Common myeloid progenitor, CD34-positive (primary cell): Measurements from ENCODE around the gene MLF1.
"Not testable (repeated sequence)": the region's sequence is repeated elsewhere in the genome, so short reads cannot be mapped to it uniquely, and the experiment has no call there.

ENCODE experiments used
- CTCF ChIA-PET: fragments of 350-600 bp; sonication (Branson Sonifier 250); formaldehyde crosslinking; loops from one replicate; lab custom pipeline; 2021; ENCODE audit warnings: antibody characterized with exemption; lab: Charles Lee
- POLR2A ChIA-PET: fragments of 350-600 bp; sonication (Branson Sonifier 250); formaldehyde crosslinking; loops from one replicate; lab custom pipeline; 2021; ENCODE audit warnings: antibody characterized with exemption; lab: Charles Lee
- DNase-seq, 3 donors: peaks; one replicate each; pipeline versions ENCODE4 v3.0.0 to v3.0.0-alpha.2; 2013
- H3K27ac ChIP-seq, 2 experiments: 1 replicate in 1 of 2; 2 replicates in 1 of 2; pipeline ENCODE4 v1.7.0; 2013; ENCODE audit warnings: inconsistent platforms in 2 of 2, low read length in 2 of 2, mild to moderate bottlenecking in 2 of 2, low read depth in 1 of 2, moderate library complexity in 1 of 2; ENCODE audit not compliant: severe bottlenecking in 2 of 2, insufficient read depth in 1 of 2, poor library complexity in 1 of 2
- H3K27me3 ChIP-seq, 5 experiments: replicated peaks in 2 of 5; 1 replicate in 3 of 5; 2 replicates in 2 of 5; pipeline versions ENCODE4 v1.6.1 to v1.7.0; 2013; ENCODE audit warnings: low read length in 4 of 5, mild to moderate bottlenecking in 2 of 5, moderate library complexity in 2 of 5, inconsistent platforms in 1 of 5; ENCODE audit not compliant: insufficient read depth in 5 of 5, control insufficient read depth in 4 of 5
- H3K36me3 ChIP-seq, 4 experiments: 1 replicate in 2 of 4; 2 replicates in 2 of 4; pipeline versions ENCODE4 v1.6.1 to v1.7.0; 2013; ENCODE audit warnings: low read length in 3 of 4, control low read depth in 1 of 4, mild to moderate bottlenecking in 1 of 4; ENCODE audit not compliant: control insufficient read depth in 4 of 4, insufficient read depth in 4 of 4
- H3K4me1 ChIP-seq, 4 experiments: 1 replicate in 3 of 4; 2 replicates in 1 of 4; pipeline versions ENCODE4 v1.6.1 to v1.7.1; 2013; ENCODE audit warnings: low read length in 3 of 4, mild to moderate bottlenecking in 3 of 4, control low read depth in 1 of 4, inconsistent platforms in 1 of 4, moderate library complexity in 1 of 4; ENCODE audit not compliant: control insufficient read depth in 4 of 4, insufficient read depth in 4 of 4; ENCODE audit errors: control extremely low read depth in 1 of 4
- H3K4me3 ChIP-seq, 7 experiments: 1 replicate in 4 of 7; 2 replicates in 3 of 7; pipeline versions ENCODE4 v1.5.1 to v1.7.0; 2013; ENCODE audit warnings: mild to moderate bottlenecking in 7 of 7, low read length in 6 of 7, moderate library complexity in 6 of 7, inconsistent platforms in 2 of 7, low read depth in 2 of 7, control low read depth in 1 of 7; ENCODE audit not compliant: insufficient read depth in 4 of 7, control insufficient read depth in 1 of 7; ENCODE audit errors: extremely low read depth in 1 of 7
- H3K9me3 ChIP-seq, 5 experiments: 1 replicate in 4 of 5; 2 replicates in 1 of 5; pipeline versions ENCODE4 v1.6.1 to v1.7.1; 2013; ENCODE audit warnings: low read length in 4 of 5, mild to moderate bottlenecking in 2 of 5, inconsistent platforms in 1 of 5, low read depth in 1 of 5, moderate library complexity in 1 of 5; ENCODE audit not compliant: control insufficient read depth in 4 of 5, insufficient read depth in 2 of 5; ENCODE audit errors: control extremely low read depth in 1 of 5
- WGBS: methylation state at CpG from one replicate; pipeline ENCODE4 v1.1.5; 2013; ENCODE audit not compliant: insufficient coverage; 5-methylcytosine and 5-hydroxymethylcytosine counted together

MLF1 gene

DNA sequence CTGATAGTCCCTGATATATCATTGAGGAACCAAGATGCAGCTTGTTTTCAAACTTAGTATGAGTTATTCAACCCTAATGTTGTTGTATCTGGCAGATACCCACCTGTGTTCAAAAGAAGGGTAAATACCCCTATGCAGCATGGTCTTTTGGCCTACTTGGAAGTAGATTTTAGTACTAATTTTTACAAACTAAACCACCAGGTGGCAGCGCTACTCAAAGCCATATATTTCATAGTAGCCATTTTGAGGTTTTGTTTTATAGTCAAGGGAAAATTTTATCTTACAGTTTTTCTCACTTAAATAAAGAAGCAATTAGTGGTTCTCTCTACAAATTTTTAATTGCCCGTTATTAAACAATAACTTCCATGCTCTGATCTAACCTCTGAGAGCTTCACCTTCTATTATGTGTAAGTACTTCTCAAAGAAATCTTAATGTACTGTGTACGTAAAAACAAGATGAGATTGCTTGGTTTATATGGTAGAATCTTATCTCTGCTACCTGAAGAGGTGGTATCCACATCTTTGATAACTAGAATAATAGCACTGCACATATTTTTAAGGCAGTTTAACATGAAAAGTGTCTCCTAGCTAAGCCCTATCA lies 31.5 kb upstream of the MLF1 start:
- CTCF ChIA-PET, result interaction anchor here (0.7 to 4.1 kb wide), 23 partner anchors 9 to 1006 kb away, joined by 3 to 64 read pairs (median 3); partner anchors contain the start of genes GFM1, MFSD1 and MLF1
- Histone ChIP-seq H3K27ac (no peak overlapping the region), H3K4me3 (no peak overlapping the region), H3K36me3 (peaks cover 0 to 3% (median 2%) of the 10 kb centered on the region in 4 experiments), H3K27me3 (no peaks in the 10 kb centered on the region), H3K4me1 (no peaks in the 10 kb centered on the region), H3K9me3 (no peaks in the 10 kb centered on the region)
- no CpG with 5 or more reads among the region's 3 CpGs for WGBS
- peak; percentile 73 to 86 (median 80) for DNase-seq
- POLR2A ChIA-PET, result interaction anchor here (1.0 kb wide), 1 partner anchor 250 kb away, joined by 3 read pairs; no protein-coding TSS in a partner anchor

DNA sequence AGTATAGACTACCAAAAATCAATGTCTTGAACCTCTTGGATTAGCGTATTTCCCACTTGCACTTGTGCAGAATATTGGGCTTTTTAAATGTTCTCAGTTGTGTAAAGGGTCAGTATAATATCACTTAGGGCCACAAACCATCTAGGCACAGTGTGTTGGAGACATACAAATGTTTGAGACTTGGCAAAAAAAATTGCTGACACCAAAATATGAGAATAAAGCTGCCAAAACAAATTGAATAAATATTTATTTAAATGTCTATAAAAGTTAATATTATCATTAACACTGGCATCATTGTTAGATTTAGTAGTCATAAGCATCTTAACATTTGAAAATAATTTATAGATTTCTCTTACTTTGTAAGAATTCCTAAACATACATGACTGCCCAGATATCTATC lies 30.9 kb upstream of the MLF1 start:
- WGBS, result 100% methylated on average over 1 of the region's 1 CpG
- POLR2A ChIA-PET, result interaction anchor here (1.0 kb wide), 1 partner anchor 249 kb away, joined by 3 read pairs; no protein-coding TSS in a partner anchor
- H3K36me3 ChIP-seq, result peaks cover 0 to 3% (median 2%) of the 10 kb centered on the region in 4 experiments
- no peak overlapping the region for H3K4me3 ChIP-seq
- no peaks in the 10 kb centered on the region for H3K9me3 ChIP-seq
- CTCF ChIA-PET, result interaction anchor here (0.8 to 4.1 kb wide), 17 partner anchors 8 to 270 kb away, joined by 3 to 64 read pairs (median 4); partner anchors contain the start of genes GFM1, MFSD1 and MLF1
- no peak overlapping the region for H3K27ac ChIP-seq
- no peaks in the 10 kb centered on the region for H3K4me1 ChIP-seq
- no peaks in the 10 kb centered on the region for H3K27me3 ChIP-seq
- DNase-seq, result no peak

DNA sequence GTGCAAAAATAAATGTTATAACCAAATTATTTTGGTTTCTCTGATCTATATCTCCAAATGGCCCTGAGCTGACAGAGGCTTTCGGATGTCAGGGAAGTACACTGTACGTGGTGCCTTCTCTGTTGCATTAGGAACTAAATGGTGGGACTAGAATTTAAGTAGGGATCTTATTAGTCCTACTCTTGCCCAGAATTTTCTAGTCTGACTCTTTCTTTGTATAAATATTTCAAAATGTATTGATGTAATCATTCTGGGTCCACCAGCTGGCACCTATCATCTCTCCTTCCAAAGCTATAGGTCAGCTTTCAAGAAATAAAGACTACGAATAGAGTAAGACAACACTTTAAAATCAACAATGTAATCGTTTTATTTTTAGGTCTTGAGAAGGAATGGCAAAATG lies 22.3 kb upstream of the MLF1 start:
- Histone ChIP-seq H3K36me3 (peaks cover 0 to 3% (median 2%) of the 10 kb centered on the region in 4 experiments), H3K27ac (no peak overlapping the region), H3K4me3 (no peak overlapping the region), H3K4me1 (no peaks in the 10 kb centered on the region), H3K9me3 (no peaks in the 10 kb centered on the region), H3K27me3 (no peaks in the 10 kb centered on the region)
- 90% methylated on average over 2 of the region's 4 CpGs for WGBS
- ChIA-PET CTCF (interaction anchor here (1.2 to 1.6 kb wide), 2 partner anchors 10 to 17 kb away, joined by 3 to 4 read pairs; no protein-coding TSS in a partner anchor), POLR2A (no interaction called here)
- DNase-seq, result no peak

DNA sequence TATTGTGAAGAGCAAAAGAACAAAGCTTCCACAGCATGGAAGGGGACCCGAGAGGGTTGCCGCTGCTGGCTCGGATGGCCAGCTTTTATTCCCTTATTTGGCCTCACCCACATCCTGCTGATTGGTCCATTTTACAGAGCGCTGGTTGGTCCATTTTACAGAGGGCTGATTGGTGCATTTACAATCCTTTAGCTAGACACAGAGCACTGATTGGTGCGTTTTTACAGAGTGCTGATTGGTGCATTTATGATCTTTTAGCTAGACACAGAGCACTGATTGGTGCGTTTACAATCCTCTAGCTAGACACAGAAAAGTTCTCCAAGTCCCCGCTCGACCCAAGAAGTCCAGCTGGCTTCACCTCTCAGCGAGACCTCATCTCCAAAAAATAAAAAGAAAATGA lies 21.1 kb upstream of the MLF1 start:
- 96% methylated on average over 7 of the region's 9 CpGs for WGBS
- CTCF ChIA-PET, result interaction anchor here (1.1 to 1.6 kb wide), 5 partner anchors 10 to 241 kb away, joined by 3 to 5 read pairs (median 3); partner anchors contain the start of gene LXN
- POLR2A ChIA-PET, result not testable (repeated sequence)

DNA sequence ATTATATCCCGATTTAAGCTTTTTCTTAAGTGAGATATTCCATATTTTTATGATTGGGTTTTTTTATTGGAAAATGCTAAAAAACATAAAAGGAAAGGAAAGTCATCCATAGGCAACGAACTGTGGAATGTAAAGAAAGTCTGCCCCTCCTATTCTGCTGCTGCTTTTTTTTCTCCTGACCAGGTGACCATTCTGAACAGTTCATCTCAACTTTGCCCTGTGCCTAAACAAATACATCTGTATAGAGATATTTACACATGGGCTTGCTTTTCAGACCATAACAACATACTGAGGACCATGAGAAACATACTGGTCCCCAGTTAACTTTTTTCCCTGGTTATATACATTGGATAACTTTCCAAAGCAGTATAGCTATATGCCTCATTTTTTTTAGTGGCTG lies 18.9 kb upstream of the MLF1 start:
- H3K27ac ChIP-seq, result no peak overlapping the region
- H3K36me3 ChIP-seq, result peaks cover 0 to 2% (median 0%) of the 10 kb centered on the region in 4 experiments
- WGBS, result 100% methylated on average over 1 of the region's 2 CpGs
- H3K9me3 ChIP-seq, result no peaks in the 10 kb centered on the region
- DNase-seq, result no peak
- ChIA-PET CTCF (no interaction called here), POLR2A (no interaction called here)
- H3K4me1 ChIP-seq, result no peaks in the 10 kb centered on the region
- no peaks in the 10 kb centered on the region for H3K27me3 ChIP-seq
- no peak overlapping the region for H3K4me3 ChIP-seq

More for the DNA sequence above, 21.1 kb upstream of the MLF1 start:
- H3K36me3 ChIP-seq, H3K4me1 ChIP-seq, H3K27me3 ChIP-seq, DNase-seq, H3K4me3 ChIP-seq, H3K27ac ChIP-seq, H3K9me3 ChIP-seq: not testable (repeated sequence)

DNA sequence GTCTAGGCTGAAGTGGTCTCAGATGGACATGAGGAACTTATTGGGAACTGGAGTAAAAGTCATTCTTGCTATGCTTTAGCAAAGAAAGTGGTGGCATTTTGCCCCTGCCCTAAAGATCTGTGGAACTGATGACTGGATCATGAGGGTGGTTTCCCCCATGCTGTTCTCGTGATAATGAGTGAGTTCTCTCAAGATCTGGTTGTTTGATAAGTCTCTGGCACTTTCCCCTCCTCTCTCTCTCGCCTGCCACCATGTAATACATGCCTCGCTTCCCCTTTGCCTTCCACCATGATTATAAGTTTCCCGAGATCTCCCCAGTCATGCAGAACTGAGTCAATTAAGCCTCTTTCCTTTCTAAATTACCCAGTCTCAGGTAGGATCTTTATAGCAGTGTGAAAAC lies 11.5 kb upstream of the MLF1 start:
- POLR2A ChIA-PET, result no interaction called here
- Histone ChIP-seq H3K36me3 (no peaks in the 10 kb centered on the region), H3K9me3 (no peaks in the 10 kb centered on the region), H3K27me3 (no peaks in the 10 kb centered on the region), H3K27ac (no peak overlapping the region), H3K4me3 (no peak overlapping the region), H3K4me1 (no peaks in the 10 kb centered on the region)
- no peak for DNase-seq
- 100% methylated on average over 4 of the region's 4 CpGs for WGBS
- CTCF ChIA-PET, result no interaction called here

DNA sequence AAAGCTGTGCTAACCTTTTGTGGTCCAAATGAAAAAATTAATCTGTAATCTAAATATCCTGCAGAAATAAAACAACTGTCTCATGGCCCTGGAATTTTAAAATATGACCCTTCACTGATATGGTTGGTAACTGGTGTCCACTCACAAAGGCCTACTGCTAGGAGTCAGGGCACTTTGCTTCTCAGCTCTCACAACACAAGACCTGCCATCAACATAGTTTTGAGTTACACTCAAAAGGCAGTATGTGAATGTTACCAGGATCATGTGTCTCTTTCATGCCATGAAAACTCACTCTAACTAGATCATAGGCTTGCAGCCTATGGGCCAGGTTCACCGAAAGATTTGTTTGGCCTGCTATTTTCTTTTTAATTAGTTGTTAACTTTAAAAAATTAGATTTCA lies 10.0 kb upstream of the MLF1 start:
- no peaks in the 10 kb centered on the region for H3K4me1 ChIP-seq
- no peak for DNase-seq
- no peak overlapping the region for H3K4me3 ChIP-seq
- CTCF ChIA-PET, result interaction anchor here (1.7 kb wide), 1 partner anchor 21 kb away, joined by 6 read pairs; no protein-coding TSS in a partner anchor
- H3K36me3 ChIP-seq, result no peaks in the 10 kb centered on the region
- H3K27ac ChIP-seq, result no peak overlapping the region
- no CpG with 5 or more reads among the region's 1 CpG for WGBS
- POLR2A ChIA-PET, result no interaction called here
- no peaks in the 10 kb centered on the region for H3K9me3 ChIP-seq
- no peaks in the 10 kb centered on the region for H3K27me3 ChIP-seq
